Osteoblast (primary cell): ENCODE data around the gene RCOR1. TPM values are rescaled to one million over a fixed set of nuclear protein-coding genes. Genes with fewer than 3 reads are reported as not detected.
"Not testable (repeated sequence)": the region's sequence is repeated elsewhere in the genome, so short reads cannot be mapped to it uniquely, and the experiment has no call there.

Experiments
- DNase-seq: peaks from one replicate; pipeline ENCODE4 v3.0.0; 2011; ENCODE audit warnings: low spot score, mixed read lengths; ENCODE audit not compliant: insufficient read length; ENCODE audit errors: missing footprints
- H2AFZ ChIP-seq: 2 replicates; pipeline ENCODE4 v1.6.0; 2011; ENCODE audit warnings: mild to moderate bottlenecking, low read length
- H3K27ac ChIP-seq: 2 replicates; pipeline ENCODE4 v1.5.1; 2011; ENCODE audit warnings: mild to moderate bottlenecking, low read depth, low read length, moderate library complexity
- H3K27me3 ChIP-seq: 2 replicates; pipeline ENCODE4 v1.6.0; 2012; ENCODE audit warnings: mild to moderate bottlenecking, control low read depth, inconsistent platforms, low read length, moderate library complexity; ENCODE audit not compliant: insufficient read depth
- H3K36me3 ChIP-seq: 2 replicates; pipeline ENCODE4 v1.5.1; 2011; ENCODE audit warnings: mild to moderate bottlenecking, low read length, control low read depth, moderate library complexity; ENCODE audit not compliant: insufficient read depth
- H3K4me1 ChIP-seq: 2 replicates; pipeline ENCODE4 v1.5.1; 2011; ENCODE audit warnings: mild to moderate bottlenecking, low read length, control low read depth, moderate library complexity; ENCODE audit not compliant: insufficient read depth
- H3K4me2 ChIP-seq: 2 replicates; pipeline ENCODE4 v1.6.0; 2011; ENCODE audit warnings: mild to moderate bottlenecking, low read length; ENCODE audit not compliant: insufficient read depth
- H3K4me3 ChIP-seq: fragments of 200-600 bp; sonication (generic); 3 replicates; pipeline ENCODE4 v1.5.1; 2012; ENCODE audit warnings: mild to moderate bottlenecking, low read length, inconsistent platforms; ENCODE audit not compliant: insufficient read depth
- H3K79me2 ChIP-seq: 2 replicates; pipeline ENCODE4 v1.6.0; 2012; ENCODE audit warnings: mild to moderate bottlenecking, low read length, control low read depth, inconsistent platforms; ENCODE audit not compliant: insufficient read depth
- H3K9me3 ChIP-seq: 2 replicates; pipeline ENCODE4 v1.5.1; 2011; ENCODE audit warnings: low read depth, low read length, control low read depth
- H4K20me1 ChIP-seq: 2 replicates; pipeline ENCODE4 v1.6.0; 2012; ENCODE audit warnings: mild to moderate bottlenecking, low read length, control low read depth; ENCODE audit not compliant: insufficient read depth
- total RNA-seq: library from RNA; depleted of rRNA; stranded (reverse); fragments of >200 nt; gene quantifications from 2 replicates; pipeline ENCODE4 v1.2.3, GENCODE V29; 2012
- TF ChIP-seq, protein P1 (sequence below): IDR thresholded peaks from 2 replicates; pipeline ENCODE4 v1.5.1; 2011; ENCODE audit warnings: mild to moderate bottlenecking, low read depth, low read length, moderate library complexity; ENCODE audit errors: extremely low read depth

RCOR1 gene
- total RNA-seq, 1 donor: 11.6 TPM

DNA sequence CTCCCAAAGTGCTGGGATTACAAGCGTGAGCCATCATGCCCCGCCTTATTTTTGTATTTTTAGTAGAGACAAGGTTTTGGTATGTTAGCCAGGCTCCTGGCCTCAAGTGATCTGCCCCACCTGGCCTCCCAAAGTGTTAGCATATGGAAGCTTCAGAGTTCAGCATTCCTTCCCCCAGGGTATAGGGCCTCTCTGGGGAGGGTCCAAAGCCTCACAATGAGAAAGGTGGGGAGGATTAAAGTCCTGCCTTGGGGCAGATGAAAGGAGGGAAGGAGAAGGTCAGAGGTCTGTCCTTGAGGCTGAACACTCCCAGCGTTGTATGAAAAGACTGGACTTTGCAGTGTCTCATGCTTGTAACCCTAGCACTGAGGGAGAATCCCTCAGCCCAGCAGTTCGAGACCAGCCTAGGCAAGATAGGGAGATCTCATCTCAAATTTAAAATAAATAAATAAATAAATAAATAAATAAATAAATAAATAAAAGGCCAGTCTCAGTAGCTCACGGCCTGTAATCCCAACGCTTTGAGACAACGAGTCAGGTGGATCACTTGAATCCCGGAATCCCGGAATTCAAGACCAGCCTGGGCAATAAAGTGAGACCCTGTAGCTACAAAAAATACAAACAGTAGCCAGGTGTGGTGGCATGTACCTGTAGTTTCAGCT, 22.0 kb upstream of the RCOR1 start:
- no peak for DNase-seq
- H3K27ac ChIP-seq: no peak overlapping the region
- H3K4me2 ChIP-seq: no peak overlapping the region
- H2AFZ ChIP-seq: no peak overlapping the region
- no peaks in the 10 kb centered on the region for H3K27me3 ChIP-seq
- H3K9me3 ChIP-seq: no peaks in the 10 kb centered on the region
- no peak overlapping the region for H3K4me3 ChIP-seq
- TF ChIP-seq, protein P1, sequence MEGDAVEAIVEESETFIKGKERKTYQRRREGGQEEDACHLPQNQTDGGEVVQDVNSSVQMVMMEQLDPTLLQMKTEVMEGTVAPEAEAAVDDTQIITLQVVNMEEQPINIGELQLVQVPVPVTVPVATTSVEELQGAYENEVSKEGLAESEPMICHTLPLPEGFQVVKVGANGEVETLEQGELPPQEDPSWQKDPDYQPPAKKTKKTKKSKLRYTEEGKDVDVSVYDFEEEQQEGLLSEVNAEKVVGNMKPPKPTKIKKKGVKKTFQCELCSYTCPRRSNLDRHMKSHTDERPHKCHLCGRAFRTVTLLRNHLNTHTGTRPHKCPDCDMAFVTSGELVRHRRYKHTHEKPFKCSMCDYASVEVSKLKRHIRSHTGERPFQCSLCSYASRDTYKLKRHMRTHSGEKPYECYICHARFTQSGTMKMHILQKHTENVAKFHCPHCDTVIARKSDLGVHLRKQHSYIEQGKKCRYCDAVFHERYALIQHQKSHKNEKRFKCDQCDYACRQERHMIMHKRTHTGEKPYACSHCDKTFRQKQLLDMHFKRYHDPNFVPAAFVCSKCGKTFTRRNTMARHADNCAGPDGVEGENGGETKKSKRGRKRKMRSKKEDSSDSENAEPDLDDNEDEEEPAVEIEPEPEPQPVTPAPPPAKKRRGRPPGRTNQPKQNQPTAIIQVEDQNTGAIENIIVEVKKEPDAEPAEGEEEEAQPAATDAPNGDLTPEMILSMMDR: no peak
- no peaks in the 10 kb centered on the region for H4K20me1 ChIP-seq
- no peaks in the 10 kb centered on the region for H3K36me3 ChIP-seq
- no peaks in the 10 kb centered on the region for H3K79me2 ChIP-seq
- H3K4me1 ChIP-seq: no peaks in the 10 kb centered on the region

DNA sequence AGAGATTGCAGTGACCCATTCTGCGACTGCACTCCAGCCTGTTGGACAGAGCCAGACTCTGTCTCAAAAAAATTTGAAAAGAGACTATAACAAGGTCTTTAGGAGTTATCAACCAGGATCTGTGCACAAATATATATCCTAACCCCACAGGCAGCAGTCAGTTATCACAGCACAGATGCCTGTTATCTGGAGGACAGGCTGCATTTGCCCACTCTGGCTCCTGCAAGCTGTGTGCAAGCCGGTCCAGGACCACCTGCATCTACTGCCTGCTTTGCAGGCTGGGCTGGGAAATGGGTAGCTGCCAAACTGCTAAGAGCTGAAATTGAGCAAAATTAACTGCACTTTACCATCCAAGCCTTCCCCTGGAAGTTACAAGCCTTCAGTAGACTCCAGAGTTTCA, 21.4 kb upstream of the RCOR1 start:
- Histone ChIP-seq H3K79me2 (no peaks in the 10 kb centered on the region), H3K4me3 (no peak overlapping the region), H3K4me2 (no peak overlapping the region), H3K27ac (no peak overlapping the region), H3K36me3 (no peaks in the 10 kb centered on the region), H4K20me1 (no peaks in the 10 kb centered on the region), H2AFZ (no peak overlapping the region), H3K4me1 (no peaks in the 10 kb centered on the region), H3K27me3 (no peaks in the 10 kb centered on the region), H3K9me3 (no peaks in the 10 kb centered on the region)
- TF ChIP-seq, protein P1: no peak
- DNase-seq: no peak

DNA sequence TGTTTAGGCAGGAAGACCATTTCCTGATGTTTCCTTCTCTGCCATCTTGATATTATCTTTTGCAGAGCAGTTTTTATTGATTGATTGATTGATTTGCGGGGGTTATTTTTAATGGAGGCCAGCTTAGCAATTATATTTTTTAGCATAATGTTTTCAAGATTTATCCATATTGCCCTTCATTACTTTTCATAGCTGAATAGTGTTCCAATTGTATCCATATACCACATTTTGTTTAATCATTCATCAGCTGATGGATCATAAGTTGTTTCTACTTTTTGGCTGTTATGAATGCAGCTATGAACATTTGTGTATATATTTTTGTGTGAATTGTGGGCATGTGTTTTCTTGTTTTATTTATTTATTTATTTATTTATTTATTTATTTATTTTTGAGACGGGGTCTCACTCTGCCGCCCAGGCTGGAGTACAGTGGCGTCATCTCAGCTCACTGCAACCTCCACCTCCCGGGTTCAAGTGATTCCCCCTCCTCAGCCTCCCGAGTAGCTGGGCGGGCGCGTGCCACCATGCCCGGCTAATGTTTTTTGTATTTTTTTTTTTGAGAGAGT, 20.9 kb upstream of the RCOR1 start:
- no peak for DNase-seq
- Histone ChIP-seq H3K79me2 (no peaks in the 10 kb centered on the region), H3K9me3 (no peaks in the 10 kb centered on the region), H3K36me3 (no peaks in the 10 kb centered on the region), H4K20me1 (no peaks in the 10 kb centered on the region), H3K4me2 (no peak overlapping the region), H3K27ac (no peak overlapping the region), H3K27me3 (no peaks in the 10 kb centered on the region), H2AFZ (no peak overlapping the region), H3K4me1 (no peaks in the 10 kb centered on the region), H3K4me3 (no peak overlapping the region)
- TF ChIP-seq, protein P1: no peak

DNA sequence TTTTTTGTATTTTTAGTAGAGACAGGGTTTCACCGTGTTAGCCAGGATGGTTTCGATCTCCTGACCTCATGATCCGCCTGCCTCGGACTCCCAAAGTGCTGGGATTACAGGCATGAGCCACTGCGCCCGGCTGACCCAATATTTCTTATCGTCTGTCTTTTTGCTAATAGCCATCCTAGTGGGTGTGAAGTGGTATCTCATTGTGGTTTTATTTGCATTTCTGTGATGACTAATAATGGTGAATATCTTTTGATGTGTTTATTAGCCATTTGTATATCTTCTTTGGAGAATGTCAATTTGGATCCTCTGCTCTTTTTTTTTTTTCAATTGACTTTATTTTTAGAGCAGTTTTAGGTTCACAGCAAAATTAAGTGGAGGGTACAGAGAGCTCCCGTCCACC, 19.3 kb upstream of the RCOR1 start:
- not testable (repeated sequence) for H3K9me3 ChIP-seq, H3K36me3 ChIP-seq, H3K4me2 ChIP-seq, H3K4me3 ChIP-seq, H3K27ac ChIP-seq, H2AFZ ChIP-seq, H4K20me1 ChIP-seq, H3K79me2 ChIP-seq, H3K27me3 ChIP-seq, DNase-seq, H3K4me1 ChIP-seq
